Astrocyte (in vitro differentiated cells and primary cell): ENCODE results near the gene VAPA. TPM values are rescaled to one million over a fixed set of nuclear protein-coding genes. Genes with fewer than 3 reads are reported as not detected.
A peak's percentile ranks its signal among the peaks of the same experiment; 100 is the strongest.
"Not testable (repeated sequence)": the region's sequence is repeated elsewhere in the genome, so short reads cannot be mapped to it uniquely, and the experiment has no call there.

ENCODE experiments used
- DNase-seq: peaks from one replicate; pipeline ENCODE4 v3.0.0-alpha.2; 2010; ENCODE audit warnings: low read depth
- FAIRE-seq: peaks from 2 replicates; lab custom pipeline; 2011; peaks lifted over from hg19 to GRCh38; lab: Jason Lieb, UNC
- H2AFZ ChIP-seq: 2 replicates; pipeline ENCODE4 v1.6.0; 2012; ENCODE audit warnings: low read depth, low read length, inconsistent platforms
- H3K27ac ChIP-seq: 2 replicates; pipeline ENCODE4 v1.5.1; 2011; ENCODE audit warnings: low read depth, low read length, inconsistent platforms
- H3K27me3 ChIP-seq: 2 replicates; pipeline ENCODE4 v1.6.0; 2011; ENCODE audit warnings: low read length, inconsistent platforms; ENCODE audit not compliant: insufficient read depth
- H3K36me3 ChIP-seq: 2 replicates; pipeline ENCODE4 v1.5.1; 2011; ENCODE audit warnings: low read length, inconsistent platforms; ENCODE audit not compliant: insufficient read depth
- H3K4me1 ChIP-seq: 2 replicates; pipeline ENCODE4 v1.5.1; 2011; ENCODE audit warnings: low read length, inconsistent platforms; ENCODE audit not compliant: insufficient read depth
- H3K4me2 ChIP-seq: 2 replicates; pipeline ENCODE4 v1.6.0; 2012; ENCODE audit warnings: low read length, inconsistent platforms
- H3K4me3 ChIP-seq: 2 replicates; pipeline ENCODE4 v1.5.1; 2011; ENCODE audit warnings: low read depth, mild to moderate bottlenecking, low read length, inconsistent platforms; ENCODE audit not compliant: insufficient read depth
- H3K79me2 ChIP-seq: 2 replicates; pipeline ENCODE4 v1.6.0; 2012; ENCODE audit warnings: mild to moderate bottlenecking, low read length, inconsistent platforms; ENCODE audit not compliant: insufficient read depth
- H3K9ac ChIP-seq: 2 replicates; pipeline ENCODE4 v1.6.0; 2012; ENCODE audit warnings: mild to moderate bottlenecking, low read length, inconsistent platforms
- H3K9me3 ChIP-seq: 2 replicates; pipeline ENCODE4 v1.5.1; 2012; ENCODE audit warnings: low read depth, mild to moderate bottlenecking, low read length, inconsistent platforms; ENCODE audit not compliant: insufficient read depth
- H4K20me1 ChIP-seq: 2 replicates; pipeline ENCODE4 v1.6.0; 2012; ENCODE audit warnings: low read length, inconsistent platforms; ENCODE audit not compliant: insufficient read depth
- H3K27ac Mint-ChIP-seq: one replicate; pipeline ENCODE4 v1.8.0; 2021; ENCODE audit warnings: mild to moderate bottlenecking, mixed read lengths; ENCODE audit not compliant: unreplicated experiment
- H3K27me3 Mint-ChIP-seq: one replicate; pipeline ENCODE4 v1.8.0; 2021; ENCODE audit warnings: low read depth, mixed read lengths; ENCODE audit not compliant: unreplicated experiment
- H3K36me3 Mint-ChIP-seq: one replicate; pipeline ENCODE4 v1.8.0; 2021; ENCODE audit warnings: low read depth, mixed read lengths; ENCODE audit not compliant: unreplicated experiment
- H3K4me1 Mint-ChIP-seq: one replicate; pipeline ENCODE4 v1.8.0; 2021; ENCODE audit warnings: low read depth, mixed read lengths; ENCODE audit not compliant: unreplicated experiment
- H3K4me3 Mint-ChIP-seq: one replicate; pipeline ENCODE4 v1.8.0; 2021; ENCODE audit warnings: mild to moderate bottlenecking, moderate library complexity, mixed read lengths; ENCODE audit not compliant: unreplicated experiment
- H3K9me3 Mint-ChIP-seq: one replicate; pipeline ENCODE4 v1.8.0; 2021; ENCODE audit warnings: mild to moderate bottlenecking, mixed read lengths; ENCODE audit not compliant: unreplicated experiment
- CTCF ChIP-seq: IDR thresholded peaks from 2 replicates; pipeline ENCODE4 v1.5.1; 2011; ENCODE audit warnings: low read depth, mild to moderate bottlenecking, inconsistent platforms, low read length, moderate library complexity; ENCODE audit not compliant: insufficient read depth
- EZH2 ChIP-seq: IDR thresholded peaks from 2 replicates; pipeline ENCODE4 v1.6.1; 2012; ENCODE audit warnings: mild to moderate bottlenecking, low read length, inconsistent platforms; ENCODE audit not compliant: insufficient read depth
- total RNA-seq: library from RNA; stranded (reverse); gene quantifications from 2 replicates; pipeline ENCODE4 v1.2.1, GENCODE V29; 2021

Gene VAPA
- total RNA-seq, 1 donor from 2014 or later, result 181 TPM

GRCh38 chr18:9890196-9890595 lies 23.6 kb upstream of the VAPA start:
- Histone ChIP-seq H3K4me1 (no peaks in the 10 kb centered on the region), H4K20me1 (no peaks in the 10 kb centered on the region), H3K4me2 (no peak overlapping the region), H3K27ac (no peak overlapping the region), H2AFZ (no peak overlapping the region), H3K9me3 (no peaks in the 10 kb centered on the region), H3K36me3 (no peaks in the 10 kb centered on the region), H3K4me3 (no peak overlapping the region), H3K27me3 (no peaks in the 10 kb centered on the region), H3K79me2 (no peaks in the 10 kb centered on the region), H3K9ac (no peak overlapping the region)
- no peak overlapping the region for H3K27ac Mint-ChIP-seq
- H3K36me3 Mint-ChIP-seq, result no peaks in the 10 kb centered on the region
- no peak for FAIRE-seq
- H3K27me3 Mint-ChIP-seq, result no peaks in the 10 kb centered on the region
- no peak for TF ChIP-seq EZH2
- TF ChIP-seq CTCF, result no peak
- peaks cover 3% of the 10 kb centered on the region for H3K4me1 Mint-ChIP-seq
- H3K9me3 Mint-ChIP-seq, result peaks cover 5% of the 10 kb centered on the region
- no peak overlapping the region for H3K4me3 Mint-ChIP-seq
- DNase-seq, result no peak

GRCh38 chr18:9890957-9891356 lies 22.9 kb upstream of the VAPA start:
- no peaks in the 10 kb centered on the region for H3K4me1 Mint-ChIP-seq
- FAIRE-seq, result no peak
- no peak overlapping the region for H2AFZ ChIP-seq
- no peaks in the 10 kb centered on the region for H3K27me3 Mint-ChIP-seq
- no peak overlapping the region for H3K4me3 Mint-ChIP-seq
- H3K9me3 Mint-ChIP-seq, result peaks cover 3% of the 10 kb centered on the region
- no peaks in the 10 kb centered on the region for H3K27me3 ChIP-seq
- no peak overlapping the region for H3K27ac Mint-ChIP-seq
- TF ChIP-seq CTCF (no peak), EZH2 (no peak)
- H4K20me1 ChIP-seq, result no peaks in the 10 kb centered on the region
- no peak overlapping the region for H3K27ac ChIP-seq
- no peaks in the 10 kb centered on the region for H3K36me3 ChIP-seq
- H3K79me2 ChIP-seq, result no peaks in the 10 kb centered on the region
- DNase-seq, result no peak
- H3K4me1 ChIP-seq, result no peaks in the 10 kb centered on the region
- H3K9ac ChIP-seq, result no peak overlapping the region
- H3K4me2 ChIP-seq, result no peak overlapping the region
- H3K4me3 ChIP-seq, result no peak overlapping the region
- no peaks in the 10 kb centered on the region for H3K36me3 Mint-ChIP-seq
- no peaks in the 10 kb centered on the region for H3K9me3 ChIP-seq

GRCh38 chr18:9891515-9891914 lies 22.3 kb upstream of the VAPA start:
- H4K20me1 ChIP-seq, H3K36me3 ChIP-seq, H3K27me3 Mint-ChIP-seq, FAIRE-seq, H3K9ac ChIP-seq, H3K4me1 ChIP-seq, H2AFZ ChIP-seq, H3K4me3 ChIP-seq, H3K27ac Mint-ChIP-seq, H3K4me2 ChIP-seq, H3K27me3 ChIP-seq, H3K9me3 ChIP-seq, H3K36me3 Mint-ChIP-seq, H3K79me2 ChIP-seq, H3K4me1 Mint-ChIP-seq, H3K9me3 Mint-ChIP-seq, H3K27ac ChIP-seq, H3K4me3 Mint-ChIP-seq: not testable (repeated sequence)
- DNase-seq, result peak; percentile 59
